Karpas-422 (cell line): ENCODE data around the gene C6orf89. TPM values are rescaled to one million over a fixed set of nuclear protein-coding genes. Genes with fewer than 3 reads are reported as not detected.

Experiments
- DNase-seq: peaks from one replicate; pipeline ENCODE4 v3.0.0-alpha.2; 2015
- H2AFZ ChIP-seq: fragments of 200-600 bp; sonication (generic); 2 replicates; pipeline ENCODE4 v1.6.1; 2014; ENCODE audit warnings: antibody characterized with exemption, low read length, mixed read lengths
- H3K27ac ChIP-seq: fragments of 200-600 bp; sonication (generic); 2 replicates; pipeline ENCODE4 v1.5.1; 2014; ENCODE audit warnings: mild to moderate bottlenecking, low read length, moderate library complexity
- H3K27me3 ChIP-seq: fragments of 200-600 bp; sonication (generic); 2 replicates; pipeline ENCODE4 v1.6.1; 2014; ENCODE audit warnings: low read length, mixed read lengths
- H3K36me3 ChIP-seq: fragments of 200-600 bp; sonication (generic); 2 replicates; pipeline ENCODE4 v1.6.1; 2014; ENCODE audit warnings: low read length, mixed read lengths; ENCODE audit not compliant: insufficient read depth
- H3K4me1 ChIP-seq: fragments of 200-600 bp; sonication (generic); 2 replicates; pipeline ENCODE4 v1.6.1; 2014; ENCODE audit warnings: mild to moderate bottlenecking, low read length, mixed read lengths
- H3K4me2 ChIP-seq: fragments of 200-600 bp; sonication (generic); 2 replicates; pipeline ENCODE4 v1.6.1; 2014; ENCODE audit warnings: low read length, low read depth, mild to moderate bottlenecking; ENCODE audit not compliant: poor library complexity, severe bottlenecking
- H3K4me3 ChIP-seq: fragments of 200-600 bp; sonication (generic); 2 replicates; pipeline ENCODE4 v1.5.1; 2014; ENCODE audit warnings: mild to moderate bottlenecking, antibody characterized with exemption, low read length, mixed read lengths
- H3K79me2 ChIP-seq: fragments of 200-600 bp; sonication (generic); 2 replicates; pipeline ENCODE4 v1.6.1; 2014; ENCODE audit warnings: mild to moderate bottlenecking, low read length, mixed read lengths
- H3K9ac ChIP-seq: fragments of 200-600 bp; sonication (generic); 2 replicates; pipeline ENCODE4 v1.6.0; 2014; ENCODE audit warnings: low read length
- H3K9me2 ChIP-seq: fragments of 200-600 bp; sonication (generic), shearing (Covaris generic); replicated peaks from 2 replicates; pipeline ENCODE4 v1.6.0; 2014; ENCODE audit warnings: mild to moderate bottlenecking, low read length, moderate library complexity; ENCODE audit not compliant: insufficient read depth
- H3K9me3 ChIP-seq: fragments of 300-700, 200-600 bp; sonication (generic); 2 replicates; pipeline ENCODE4 v1.6.1; 2014; ENCODE audit warnings: low read length, mixed read lengths
- H4K20me1 ChIP-seq: fragments of 200-600 bp; sonication (generic); 2 replicates; pipeline ENCODE4 v1.6.1; 2014; ENCODE audit warnings: mild to moderate bottlenecking, antibody characterized with exemption, low read length, low read depth; ENCODE audit not compliant: insufficient read depth
- total RNA-seq: library from RNA; depleted of rRNA; stranded (reverse); fragments of >200 nt; shearing (Covaris generic); gene quantifications from 2 replicates; pipeline ENCODE4 v1.2.3, GENCODE V29; 2014; ENCODE audit warnings: low replicate concordance

Gene C6orf89
- total RNA-seq, 1 experiment from 2014 or later = 53.1 TPM

GRCh38 chr6:36914227-36914794 is 28.6 kb downstream of the C6orf89 start:
- H3K27ac ChIP-seq = no peak overlapping the region
- no peak overlapping the region for H3K4me3 ChIP-seq
- peaks cover 11% of the 10 kb centered on the region; the same call in 1 of the 2 replicates for H3K36me3 ChIP-seq
- no peak for DNase-seq
- no peaks in the 10 kb centered on the region for H3K79me2 ChIP-seq
- H3K9ac ChIP-seq = no peak overlapping the region
- no peak overlapping the region for H2AFZ ChIP-seq
- H3K27me3 ChIP-seq = no peaks in the 10 kb centered on the region
- no peaks in the 10 kb centered on the region for H3K4me1 ChIP-seq
- no peak overlapping the region for H3K4me2 ChIP-seq
- H3K9me3 ChIP-seq = no peaks in the 10 kb centered on the region
- H3K9me2 ChIP-seq = no peaks in the 10 kb centered on the region
- H4K20me1 ChIP-seq = no peaks in the 10 kb centered on the region

GRCh38 chr6:36915599-36915998 is 29.8 kb downstream of the C6orf89 start:
- Histone ChIP-seq H3K4me2 (no peak overlapping the region), H3K36me3 (peaks cover 11% of the 10 kb centered on the region; the same call in 1 of the 2 replicates)

GRCh38 chr6:36916126-36916525 is 30.4 kb downstream of the C6orf89 start:
- Histone ChIP-seq H3K36me3 (peaks cover 11% of the 10 kb centered on the region; the same call in 1 of the 2 replicates), H3K9me2 (no peaks in the 10 kb centered on the region), H3K9me3 (no peaks in the 10 kb centered on the region), H2AFZ (no peak overlapping the region), H3K79me2 (no peaks in the 10 kb centered on the region), H3K4me2 (no peak overlapping the region), H3K9ac (no peak overlapping the region), H4K20me1 (no peaks in the 10 kb centered on the region), H3K27ac (no peak overlapping the region), H3K27me3 (no peaks in the 10 kb centered on the region), H3K4me1 (no peaks in the 10 kb centered on the region), H3K4me3 (no peak overlapping the region)
- DNase-seq = no peak

More at GRCh38 chr6:36915599-36915998, 29.8 kb downstream of the C6orf89 start:
- Histone ChIP-seq H4K20me1 (no peaks in the 10 kb centered on the region), H3K79me2 (no peaks in the 10 kb centered on the region), H3K4me3 (no peak overlapping the region), H3K4me1 (no peaks in the 10 kb centered on the region), H3K27ac (no peak overlapping the region), H3K9me2 (no peaks in the 10 kb centered on the region), H3K9me3 (no peaks in the 10 kb centered on the region), H3K27me3 (no peaks in the 10 kb centered on the region), H2AFZ (no peak overlapping the region), H3K9ac (no peak overlapping the region)
- no peak for DNase-seq

GRCh38 chr6:36917541-36918193 is 31.9 kb downstream of the C6orf89 start:
- no peak overlapping the region for H2AFZ ChIP-seq
- peaks cover 11% of the 10 kb centered on the region; the same call in 1 of the 2 replicates for H3K36me3 ChIP-seq
- H3K9me2 ChIP-seq = no peaks in the 10 kb centered on the region
- no peaks in the 10 kb centered on the region for H3K4me1 ChIP-seq
- H3K9ac ChIP-seq = no peak overlapping the region
- H3K4me2 ChIP-seq = no peak overlapping the region
- no peaks in the 10 kb centered on the region for H3K9me3 ChIP-seq
- H4K20me1 ChIP-seq = no peaks in the 10 kb centered on the region
- H3K27me3 ChIP-seq = no peaks in the 10 kb centered on the region
- H3K27ac ChIP-seq = no peak overlapping the region
- no peaks in the 10 kb centered on the region for H3K79me2 ChIP-seq
- DNase-seq = no peak
- no peak overlapping the region for H3K4me3 ChIP-seq

- Histone ChIP-seq H3K4me3 (no peak overlapping the region), H3K27me3 (no peaks in the 10 kb centered on the region), H2AFZ (no peak overlapping the region), H3K9me3 (no peaks in the 10 kb centered on the region), H3K27ac (no peak overlapping the region), H3K4me1 (no peaks in the 10 kb centered on the region), H3K9me2 (no peaks in the 10 kb centered on the region), H3K9ac (no peak overlapping the region), H3K79me2 (no peaks in the 10 kb centered on the region), H3K4me2 (no peak overlapping the region), H3K36me3 (peaks cover 11% of the 10 kb centered on the region; the same call in 1 of the 2 replicates), H4K20me1 (no peaks in the 10 kb centered on the region)
- DNase-seq = no peak
Observed at GRCh38 chr6:36920049-36920448, 34.3 kb downstream of the C6orf89 start.

GRCh38 chr6:36920546-36920945 is 34.8 kb downstream of the C6orf89 start:
- Histone ChIP-seq H3K36me3 (peaks cover 11% of the 10 kb centered on the region; the same call in 1 of the 2 replicates), H4K20me1 (no peaks in the 10 kb centered on the region), H3K79me2 (no peaks in the 10 kb centered on the region), H3K4me3 (no peak overlapping the region), H3K4me2 (no peak overlapping the region), H3K27me3 (no peaks in the 10 kb centered on the region), H3K9me3 (no peaks in the 10 kb centered on the region), H3K9ac (no peak overlapping the region), H3K27ac (no peak overlapping the region), H3K4me1 (no peaks in the 10 kb centered on the region), H3K9me2 (no peaks in the 10 kb centered on the region), H2AFZ (no peak overlapping the region)
- no peak for DNase-seq

- no peaks in the 10 kb centered on the region for H3K9me2 ChIP-seq
- H3K36me3 ChIP-seq = no peaks in the 10 kb centered on the region
- no peak for DNase-seq
Observed at GRCh38 chr6:36924131-36924530, 38.4 kb downstream of the C6orf89 start.

GRCh38 chr6:36924778-36925374 is 39.1 kb downstream of the C6orf89 start:
- H3K9me3 ChIP-seq = no peaks in the 10 kb centered on the region
- no peak overlapping the region for H3K9ac ChIP-seq
- no peaks in the 10 kb centered on the region for H3K4me1 ChIP-seq
- no peaks in the 10 kb centered on the region for H4K20me1 ChIP-seq
- no peaks in the 10 kb centered on the region for H3K79me2 ChIP-seq
- no peak overlapping the region for H3K4me2 ChIP-seq
- no peak overlapping the region for H3K27ac ChIP-seq
- no peaks in the 10 kb centered on the region for H3K27me3 ChIP-seq
- no peaks in the 10 kb centered on the region for H3K36me3 ChIP-seq
- no peak overlapping the region for H3K4me3 ChIP-seq
- no peaks in the 10 kb centered on the region for H3K9me2 ChIP-seq
- H2AFZ ChIP-seq = no peak overlapping the region
- DNase-seq = no peak

More at GRCh38 chr6:36924131-36924530, 38.4 kb downstream of the C6orf89 start:
- no peak overlapping the region for H2AFZ ChIP-seq
- no peak overlapping the region for H3K27ac ChIP-seq
- H3K79me2 ChIP-seq = no peaks in the 10 kb centered on the region
- H3K4me1 ChIP-seq = no peaks in the 10 kb centered on the region
- no peak overlapping the region for H3K4me3 ChIP-seq
- H3K4me2 ChIP-seq = no peak overlapping the region
- no peaks in the 10 kb centered on the region for H3K27me3 ChIP-seq
- no peak overlapping the region for H3K9ac ChIP-seq
- H4K20me1 ChIP-seq = no peaks in the 10 kb centered on the region
- no peaks in the 10 kb centered on the region for H3K9me3 ChIP-seq
